ENCODE data around the gene ADAMTSL2.

The ADAMTSL2 gene

DNA sequence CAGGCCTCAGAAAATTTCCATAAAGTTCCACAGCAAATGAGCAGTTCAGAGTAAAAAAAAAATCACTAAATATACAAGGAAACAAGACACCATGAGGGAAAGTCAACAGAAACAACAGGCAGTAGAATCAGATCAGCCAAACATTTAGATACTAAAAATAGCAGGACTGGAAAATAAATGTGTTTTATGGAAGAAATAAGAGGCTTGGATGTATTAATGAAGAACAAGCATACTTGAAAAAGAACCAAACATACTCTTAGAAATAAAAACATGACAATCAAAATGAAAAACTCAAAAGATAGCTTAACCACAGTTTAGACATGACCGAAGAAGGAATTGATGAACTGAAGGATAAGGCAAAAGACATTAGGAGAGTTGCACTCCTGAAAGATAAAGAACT lies 32.4 kb upstream of the ADAMTSL2 start:
- no peak for DNase-seq

DNA sequence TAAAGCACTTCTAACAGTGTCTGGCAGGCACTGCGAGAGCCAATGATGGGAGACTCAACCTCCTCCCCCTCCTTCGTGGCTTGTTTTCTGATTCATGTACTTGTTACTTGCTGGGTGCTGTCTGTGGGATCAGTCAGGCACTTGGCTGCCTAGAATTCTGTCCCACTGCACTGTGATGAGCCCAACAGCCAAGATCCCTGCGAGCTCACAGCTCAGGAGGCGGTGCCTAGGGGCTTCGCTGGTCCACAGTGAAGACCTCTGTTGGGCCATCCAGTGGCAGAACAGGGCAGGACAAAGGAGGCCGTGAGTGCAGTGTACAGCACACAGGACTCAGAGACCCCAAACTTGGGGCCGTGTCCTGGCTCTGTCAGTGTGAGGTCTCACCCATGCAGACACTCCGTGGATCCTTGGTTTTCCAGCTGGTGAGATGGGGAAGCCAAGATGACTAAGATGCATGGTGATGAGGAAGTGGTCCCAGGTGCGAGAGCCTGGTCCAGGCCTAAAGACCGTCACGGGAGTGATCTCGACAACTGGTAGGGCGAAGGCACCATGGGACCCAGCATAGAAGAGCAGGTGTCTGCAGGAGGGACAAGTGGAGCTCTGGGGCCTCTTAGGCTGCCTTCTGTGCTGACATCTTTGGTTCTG lies 29.2 kb upstream of the ADAMTSL2 start:
- no peak for DNase-seq

DNA sequence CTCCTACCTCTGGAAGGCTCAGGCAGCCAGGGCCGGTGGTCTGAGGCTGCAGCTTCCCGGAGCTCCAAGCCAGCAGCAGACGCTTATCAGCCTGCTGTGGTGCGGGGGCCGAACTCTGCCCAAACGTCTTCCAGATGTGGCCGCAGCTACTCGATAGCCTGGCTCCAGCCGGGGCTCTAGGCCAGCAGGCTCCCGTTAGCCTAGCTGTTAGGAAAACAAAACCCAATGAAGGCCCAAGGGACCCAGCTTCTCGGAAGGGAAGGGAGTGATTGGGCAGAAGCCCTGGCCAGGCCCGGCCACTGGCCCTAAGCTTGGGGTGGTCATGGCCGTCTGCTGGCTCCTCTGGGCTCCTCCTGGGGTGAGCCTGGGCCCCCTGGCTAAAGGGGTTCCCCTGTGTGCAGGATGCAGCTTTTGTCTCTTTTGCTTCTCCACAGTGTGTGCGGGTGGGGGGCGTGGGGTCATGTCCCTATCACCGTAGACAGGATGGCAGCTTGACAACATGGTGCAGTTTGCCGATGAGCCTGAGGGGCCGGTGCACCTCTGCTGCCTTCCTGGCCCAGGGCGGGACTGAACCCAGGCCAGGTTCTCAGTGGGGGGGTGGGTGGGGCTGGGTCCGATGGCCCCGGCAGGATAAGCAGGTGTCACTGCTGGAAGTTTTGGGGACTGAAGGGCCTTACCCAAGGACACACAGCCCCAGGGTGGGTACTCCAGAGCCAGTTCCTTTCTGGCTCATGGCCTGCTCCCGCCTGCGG lies 28.4 kb upstream of the ADAMTSL2 start:
- no peak for DNase-seq

DNA sequence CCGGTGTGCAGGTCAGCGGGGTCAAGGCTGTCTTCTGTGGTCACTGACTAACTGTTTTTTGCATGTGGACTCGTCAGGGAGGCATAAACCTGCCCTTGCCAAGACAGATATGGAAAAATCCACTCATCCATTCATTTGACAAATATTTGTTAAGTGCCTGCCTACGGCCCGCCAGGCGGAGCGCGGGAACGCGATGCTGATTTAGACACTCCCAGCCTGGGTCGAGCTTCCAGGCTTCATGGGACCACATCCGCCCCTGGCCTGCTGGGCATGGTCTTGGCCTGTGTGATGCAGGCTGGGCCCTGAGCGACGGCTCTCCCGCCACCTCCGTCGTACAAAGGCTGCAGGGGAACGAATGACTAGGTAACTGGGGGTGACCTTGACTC lies 27.9 kb upstream of the ADAMTSL2 start:
- DNase-seq: no peak

DNA sequence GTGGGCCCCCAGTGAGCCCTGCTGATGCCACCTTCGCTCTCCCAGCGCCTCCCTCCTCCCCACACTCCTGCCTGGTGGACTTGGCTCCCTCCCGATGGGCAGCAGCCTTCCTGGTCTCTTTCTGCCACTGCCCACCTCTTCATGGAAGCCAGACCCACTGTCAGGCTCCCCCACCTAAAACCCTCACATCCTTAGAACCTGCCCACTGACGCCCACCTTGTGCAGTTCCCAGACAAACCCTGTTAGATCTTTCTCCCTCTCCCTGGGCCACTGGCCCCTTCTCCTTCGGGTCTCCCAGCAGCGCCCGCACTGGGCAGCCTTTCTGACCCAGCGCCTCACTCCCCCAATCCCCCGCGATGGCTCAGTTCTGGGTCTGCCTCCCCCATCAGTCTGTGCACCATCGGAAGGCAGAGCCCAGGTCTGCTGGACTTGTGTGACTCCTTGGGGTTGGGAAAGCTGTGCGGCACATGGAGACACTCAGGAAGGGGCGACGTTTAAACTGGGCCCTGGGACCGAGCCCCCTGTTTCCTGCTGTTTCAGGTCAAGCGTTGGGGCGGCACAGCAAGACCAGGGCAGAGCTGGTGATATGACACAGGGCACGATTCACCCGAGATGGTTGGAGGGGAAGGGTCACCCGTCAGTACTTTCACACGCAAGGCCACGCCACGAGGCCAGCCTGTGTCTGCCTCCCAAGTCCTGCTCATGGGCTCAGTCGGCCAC lies 27.1 kb upstream of the ADAMTSL2 start:
- no peak for DNase-seq

DNA sequence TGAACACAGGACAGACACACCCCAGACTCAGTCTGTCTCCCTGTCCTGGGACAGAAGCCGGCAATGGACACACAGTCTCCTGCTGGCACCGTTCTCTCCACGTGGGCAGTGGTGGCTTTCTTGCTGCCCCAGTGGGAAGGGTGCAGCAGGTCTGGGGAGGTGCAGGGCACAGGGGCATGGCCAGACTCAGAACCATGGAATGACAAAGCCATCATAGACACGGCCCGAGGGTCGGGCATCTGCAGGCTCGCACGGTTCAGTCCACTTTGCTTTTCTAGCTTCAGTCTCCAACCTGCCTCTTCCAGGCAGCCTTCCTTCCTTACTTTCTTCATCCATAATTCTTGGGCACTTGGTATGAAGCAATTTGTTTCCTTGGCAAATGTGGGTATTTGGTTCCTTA lies 26.5 kb upstream of the ADAMTSL2 start:
- no peak for DNase-seq

DNA sequence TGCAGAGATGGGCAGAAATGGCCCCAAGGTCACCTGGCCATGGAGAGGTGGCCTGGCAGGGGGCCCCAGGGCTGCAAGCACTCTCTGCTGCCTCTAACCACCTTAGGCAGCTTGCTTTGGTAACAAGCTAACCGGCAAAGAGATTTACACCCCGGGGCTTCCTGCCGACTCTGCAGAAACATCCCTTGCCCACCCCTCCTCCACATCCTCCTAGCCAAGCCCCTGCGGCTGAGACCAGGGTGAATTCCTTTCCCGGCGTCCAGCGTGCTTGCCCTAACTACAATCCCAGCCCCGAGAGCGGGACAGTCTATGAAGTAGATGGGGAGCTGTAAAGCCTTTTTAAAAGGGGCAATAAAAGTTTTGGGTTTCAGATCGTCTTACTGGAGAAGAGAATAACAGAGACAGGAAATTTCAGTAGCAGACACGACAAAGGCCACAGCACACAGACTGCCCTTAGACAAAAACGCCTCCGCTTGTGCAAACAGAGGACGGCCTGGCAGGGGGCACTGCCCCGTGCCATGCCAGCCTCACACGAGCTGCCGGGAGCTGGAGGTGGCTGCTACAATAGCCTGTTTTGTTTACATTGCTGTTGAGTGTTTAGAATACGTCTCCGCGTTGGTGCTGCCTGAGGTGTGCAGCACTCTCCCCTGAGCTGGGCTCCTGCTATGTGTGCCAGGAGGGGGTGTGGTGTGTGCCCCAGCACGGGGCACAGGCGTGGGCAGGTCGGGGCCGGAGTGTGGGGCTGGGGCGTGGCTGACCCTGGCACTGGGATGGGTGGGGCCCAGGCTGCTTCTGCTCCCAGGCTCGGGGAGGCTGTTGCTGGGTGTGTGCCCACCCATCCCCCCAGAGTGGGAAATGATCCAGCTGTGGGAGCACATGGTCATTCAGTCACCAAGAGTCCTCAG lies 25.1 kb upstream of the ADAMTSL2 start:
- DNase-seq: no peak

DNA sequence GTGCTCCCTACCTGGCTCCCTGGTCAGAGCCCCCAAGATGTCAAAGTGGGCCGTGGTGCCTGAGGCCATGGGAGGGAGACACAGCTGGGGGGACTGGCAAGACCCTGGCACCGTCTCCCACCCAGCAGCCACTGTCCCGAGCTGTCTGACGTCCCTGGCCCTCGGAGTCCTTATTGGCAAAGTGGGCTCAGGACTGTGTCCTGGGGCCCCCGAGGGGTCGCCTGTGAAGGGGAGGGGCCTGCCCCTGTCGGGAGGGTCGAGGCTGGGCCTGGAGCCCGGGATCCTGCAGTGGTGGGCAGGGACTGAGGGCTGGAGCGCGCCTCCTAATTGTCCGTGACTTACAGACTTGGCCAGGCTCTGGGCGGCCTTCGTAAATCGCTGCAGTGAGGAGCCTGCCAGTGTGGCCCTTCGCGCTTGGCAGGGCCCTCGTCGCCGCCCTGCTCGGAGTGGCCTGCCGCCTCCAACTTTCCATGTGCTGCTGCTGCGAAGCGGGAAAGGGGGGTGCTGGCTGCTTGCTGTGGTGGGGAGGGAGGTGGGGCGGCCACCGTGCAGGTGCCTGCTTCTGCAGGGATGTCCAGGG lies 23.5 kb upstream of the ADAMTSL2 start:
- DNase-seq: no peak

DNA sequence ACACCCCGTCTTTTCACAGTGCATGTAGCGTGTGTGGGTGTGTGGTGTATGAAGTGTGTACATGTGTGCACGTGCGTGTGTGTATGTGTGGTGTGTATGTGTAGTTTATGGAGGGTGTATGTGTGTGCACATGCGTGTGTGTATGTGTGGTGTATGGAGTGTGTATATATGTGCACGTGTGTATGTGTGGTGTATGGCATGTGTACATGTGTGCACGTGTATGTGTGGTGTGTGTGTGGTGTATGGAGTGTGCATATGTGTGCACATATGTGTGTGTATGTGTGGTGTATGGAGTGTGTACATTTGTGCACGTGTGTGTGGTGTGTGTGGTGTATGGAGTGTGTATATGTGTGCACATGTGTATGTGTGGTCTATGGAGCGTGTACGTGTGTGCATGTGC lies 22.9 kb upstream of the ADAMTSL2 start:
- DNase-seq: no peak

DNA sequence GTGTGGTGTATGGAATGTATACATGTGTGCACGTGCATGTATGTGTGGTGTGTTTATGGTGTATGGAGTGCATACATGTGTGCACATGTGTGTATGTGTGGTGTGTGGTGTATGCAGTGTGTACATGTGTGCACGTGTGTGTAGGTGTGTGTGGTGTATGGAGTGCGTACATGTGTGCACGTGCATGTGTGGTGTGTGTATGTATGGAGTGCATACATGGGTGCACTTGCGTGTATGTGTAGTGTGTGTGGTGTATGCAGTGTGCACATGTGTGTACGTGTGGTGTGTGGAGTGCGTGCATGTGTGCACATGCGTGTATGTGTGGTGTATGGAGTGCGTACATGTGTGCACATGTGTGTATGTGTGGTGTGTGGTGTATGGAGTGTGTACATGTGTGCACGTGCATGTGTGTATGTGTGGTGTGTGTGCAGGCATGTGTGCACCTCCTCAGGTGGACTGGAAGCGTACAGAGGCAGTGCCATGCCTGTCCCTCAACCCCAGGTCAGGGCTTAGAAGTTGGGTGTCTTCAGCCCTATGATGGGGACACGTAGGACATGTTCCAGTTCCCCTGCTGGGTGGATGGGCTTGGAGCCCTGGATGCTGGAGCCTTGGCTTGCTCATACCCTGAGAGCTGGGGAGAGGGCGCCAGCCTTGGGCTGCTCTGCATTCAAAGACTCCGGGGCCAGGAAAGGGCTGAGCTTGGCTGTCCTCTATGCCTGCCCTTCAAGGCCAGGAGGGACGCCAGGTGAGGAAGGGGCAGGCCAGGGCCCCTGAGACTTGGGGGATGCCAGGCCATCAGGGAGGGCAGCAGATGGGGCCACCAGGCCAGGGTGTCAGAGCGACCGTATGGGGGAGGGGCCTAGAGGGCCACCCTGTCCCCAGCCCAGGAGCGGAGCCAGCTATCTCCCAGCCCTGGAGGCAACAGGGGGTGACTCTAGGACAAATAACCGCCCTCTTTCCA lies 22.0 kb upstream of the ADAMTSL2 start:
- no peak for DNase-seq

DNA sequence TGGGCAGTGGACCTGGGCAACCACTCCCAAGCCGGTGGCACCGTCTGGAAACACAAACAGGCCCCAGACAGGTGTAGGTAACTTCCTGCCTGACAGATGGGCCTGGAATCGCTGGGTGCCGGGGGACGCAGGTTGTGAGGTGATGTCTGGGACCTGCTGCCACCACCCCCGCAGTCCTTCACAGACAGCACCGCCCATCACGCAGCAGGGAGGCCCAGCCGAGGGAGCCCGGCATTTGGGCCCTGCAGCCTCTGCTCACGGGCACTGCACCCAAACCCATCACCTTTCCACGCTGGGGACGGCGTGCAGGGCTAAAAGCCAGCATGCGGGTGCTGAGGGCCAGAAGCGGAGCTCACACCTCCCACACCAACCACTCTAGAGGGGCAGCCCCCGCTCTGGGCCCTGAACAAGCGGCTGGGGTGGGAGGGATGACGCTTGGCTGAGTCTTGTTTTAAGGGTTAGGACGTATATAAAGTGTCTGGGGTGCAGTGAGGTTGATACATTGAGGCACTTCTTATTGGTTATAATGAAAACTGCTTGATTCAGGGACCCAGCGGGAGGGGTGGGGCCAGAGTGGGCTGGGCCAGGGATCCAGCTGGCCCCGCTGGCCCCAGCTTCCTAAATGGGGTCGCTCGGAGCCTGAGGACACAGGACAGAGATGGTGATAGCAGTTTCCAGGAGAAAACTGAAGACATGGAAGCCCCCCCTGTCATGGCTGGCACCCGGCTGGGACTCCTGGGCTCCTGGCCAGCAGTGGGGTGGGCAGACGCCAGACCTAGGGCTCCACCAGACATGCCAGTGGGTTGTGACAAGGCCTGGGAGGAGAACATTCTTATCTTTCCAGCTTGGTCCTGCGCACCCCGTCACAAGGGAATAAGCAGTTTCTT lies 21.0 kb upstream of the ADAMTSL2 start:
- no peak for DNase-seq

DNA sequence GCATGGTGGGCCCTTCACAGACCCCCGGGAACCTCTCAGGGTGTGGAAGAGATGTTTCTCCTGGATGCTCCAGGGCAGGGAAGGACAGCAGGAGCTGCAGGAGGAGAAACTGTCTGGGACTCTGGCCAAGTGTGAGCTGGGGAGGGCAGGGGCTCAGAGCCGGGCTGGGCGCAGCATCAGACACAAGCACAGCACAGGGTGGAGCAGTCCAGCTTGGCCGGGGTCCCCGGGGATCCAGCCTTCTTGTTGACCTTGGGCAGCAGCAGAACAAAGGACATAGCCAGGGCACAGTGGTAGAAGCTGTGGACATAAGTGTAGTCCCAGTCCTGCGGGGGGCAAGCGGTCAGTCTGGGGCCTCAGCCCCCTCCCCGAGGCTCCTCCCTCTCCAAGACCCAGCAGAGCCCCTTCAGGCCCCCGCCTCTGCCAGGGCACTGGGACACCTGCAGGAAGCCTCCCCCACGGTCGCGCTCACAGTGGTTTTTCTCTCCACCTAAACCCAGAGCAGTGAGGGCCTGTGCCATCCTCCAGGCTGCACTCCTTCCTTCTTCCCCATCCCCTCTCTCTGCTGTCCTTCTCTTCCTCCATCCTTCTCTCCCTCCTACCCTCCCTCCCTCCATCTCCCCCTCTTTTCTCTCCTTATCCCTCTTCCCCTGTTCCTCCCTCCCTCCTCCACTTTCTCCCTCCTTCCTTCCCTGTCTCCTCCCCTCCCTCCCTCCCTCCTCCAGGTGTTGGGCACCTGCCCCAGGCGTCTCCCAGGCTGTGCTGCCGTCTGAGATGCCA lies 19.9 kb upstream of the ADAMTSL2 start:
- peak; percentile 40 for DNase-seq

DNA sequence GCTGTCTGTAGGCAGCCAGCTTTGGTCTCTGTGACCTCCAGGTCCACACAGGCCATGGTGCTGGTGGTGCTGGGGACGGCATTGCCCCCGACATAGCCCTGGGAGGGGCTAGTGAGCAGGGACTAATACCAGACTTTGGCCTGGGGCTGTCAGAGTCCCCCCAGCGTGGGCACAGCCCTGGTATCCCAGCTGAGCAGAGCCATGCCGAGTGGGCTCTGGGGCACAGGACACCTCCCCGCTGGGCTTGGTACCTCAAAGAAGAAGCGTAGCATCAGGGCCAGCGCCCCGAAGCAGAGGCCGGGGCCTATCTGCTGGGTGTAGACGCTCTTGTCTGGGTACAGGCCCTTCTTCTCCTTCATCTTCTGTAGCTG lies 19.3 kb upstream of the ADAMTSL2 start:
- DNase-seq: no peak

DNA sequence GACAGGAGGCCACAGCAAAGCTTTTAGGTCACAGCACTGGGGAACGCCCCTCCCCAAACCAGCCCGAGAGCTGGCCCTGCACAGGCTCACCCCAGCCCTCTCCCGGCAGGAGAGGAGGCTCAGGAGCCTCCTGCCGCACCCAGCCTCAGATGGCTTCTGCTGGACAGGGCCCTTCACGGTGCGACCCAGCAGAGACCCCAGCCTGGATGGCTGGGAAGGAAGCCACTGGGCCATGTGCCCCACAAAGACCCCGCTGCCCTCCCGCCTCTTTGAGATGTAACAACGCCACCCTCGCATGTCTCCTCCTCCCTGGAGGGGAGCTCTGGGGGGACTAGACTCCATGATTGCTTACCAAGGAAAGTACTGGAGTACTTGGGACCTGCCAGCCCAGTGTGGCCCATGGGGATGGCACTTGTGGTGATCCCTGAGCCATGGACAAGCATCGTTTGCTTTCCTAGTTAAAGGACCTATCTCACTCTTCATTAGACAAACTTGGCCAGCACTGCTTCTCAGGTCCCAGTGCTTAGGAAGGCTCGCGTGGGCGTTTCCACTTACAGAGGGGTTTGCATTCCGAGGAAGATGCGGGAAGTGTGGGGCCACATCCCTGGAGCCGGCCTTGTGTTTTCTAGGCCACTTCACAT lies 18.8 kb upstream of the ADAMTSL2 start:
- no peak for DNase-seq

DNA sequence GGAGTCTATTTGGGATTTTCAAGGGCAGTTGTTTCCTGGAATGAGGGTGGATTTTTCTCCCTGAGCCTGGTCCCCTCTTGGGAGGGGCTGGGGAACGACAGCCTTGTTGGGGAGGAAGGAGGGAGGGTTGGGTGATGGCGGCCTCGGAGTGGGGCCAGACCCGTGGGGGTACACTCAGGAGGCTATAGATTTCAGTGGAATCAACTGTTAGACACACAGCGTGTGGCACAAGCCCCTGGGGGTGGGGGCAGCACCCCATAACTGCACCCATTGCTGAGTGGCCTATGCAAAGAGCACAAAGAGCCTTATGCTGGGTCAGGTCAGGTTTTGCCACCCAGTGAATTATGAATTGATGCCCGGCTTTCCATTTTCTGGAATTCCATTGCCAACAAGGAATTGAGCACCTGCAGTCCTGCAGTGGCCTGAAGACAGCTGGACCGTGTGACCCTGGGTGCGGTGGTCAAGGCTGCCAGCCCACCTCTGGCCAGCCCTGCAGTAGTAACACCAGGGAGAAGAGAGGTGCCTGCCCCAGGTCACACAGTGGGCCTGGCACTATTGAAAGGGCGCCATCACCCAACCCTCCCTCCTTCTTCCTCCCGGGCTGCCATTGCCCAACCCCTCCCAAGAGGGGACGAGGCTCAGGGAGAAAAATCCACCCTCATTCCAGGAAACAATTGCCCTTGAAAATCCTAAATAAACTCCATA lies 18.1 kb upstream of the ADAMTSL2 start:
- no peak for DNase-seq

DNA sequence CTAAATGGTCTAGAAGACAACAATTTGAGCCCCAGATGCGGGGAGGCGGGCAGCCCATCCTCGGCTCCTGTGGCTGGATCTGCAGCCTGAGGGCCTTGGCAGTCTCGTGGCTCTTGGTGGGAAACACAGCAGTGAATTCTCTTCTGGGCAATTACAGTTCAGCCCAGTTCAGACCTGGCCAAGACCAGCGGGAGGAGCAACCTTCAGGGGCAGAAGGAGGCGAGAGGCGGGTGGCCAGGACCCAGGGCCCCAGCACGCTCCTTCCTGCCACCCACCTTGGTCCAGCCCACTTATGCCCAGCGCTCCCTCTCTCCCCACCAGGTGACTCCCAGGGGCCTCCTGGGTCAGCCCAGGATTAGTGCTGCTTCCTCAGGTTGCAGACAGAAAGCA lies 17.5 kb upstream of the ADAMTSL2 start:
- DNase-seq: no peak

DNA sequence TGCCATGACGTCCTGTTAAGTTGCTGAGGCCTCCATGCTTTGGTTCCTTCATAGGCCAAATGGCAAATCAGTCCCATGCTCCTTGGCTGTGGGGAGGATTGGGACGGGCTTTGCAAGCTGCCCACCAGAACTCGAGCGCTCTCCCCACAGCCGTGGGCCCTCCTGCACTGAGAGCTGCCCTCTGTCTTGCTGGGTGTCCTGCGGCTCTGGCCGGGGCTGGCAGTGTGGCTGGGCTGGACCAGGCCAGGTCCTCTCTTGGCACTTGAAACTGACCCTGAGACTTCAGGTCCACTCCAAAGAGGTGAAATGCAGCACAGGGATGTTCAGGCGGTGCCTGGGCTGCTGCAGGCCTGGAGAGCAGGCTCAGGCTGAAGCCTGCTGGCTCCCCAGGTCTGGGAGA lies 16.8 kb upstream of the ADAMTSL2 start:
- no peak for DNase-seq

DNA sequence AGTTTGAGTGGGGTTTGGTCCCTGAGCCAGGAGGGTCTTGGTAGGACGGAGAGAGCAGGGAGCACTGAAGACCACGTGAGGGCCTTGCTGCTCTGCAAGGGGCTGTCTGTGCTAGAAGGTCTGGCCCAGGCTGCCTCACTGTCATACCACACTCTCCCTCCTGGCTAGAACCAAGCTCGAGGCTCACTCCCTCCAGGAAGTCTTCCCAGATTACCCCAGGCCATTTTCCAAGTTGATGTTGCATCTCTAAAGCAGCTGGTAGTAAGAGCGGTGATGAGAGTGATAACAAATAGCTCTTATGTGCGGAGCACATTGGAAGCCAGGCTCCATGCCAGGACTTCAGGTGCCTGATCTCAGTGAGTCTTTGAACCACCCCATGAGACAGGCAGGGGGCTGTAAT lies 16.3 kb upstream of the ADAMTSL2 start:
- DNase-seq: no peak

Measured in DMS 273 treated with DMSO at 0.1 percent for 48 hours (cell line).